ENCODE results near the gene GRIP2.

Gene GRIP2

GRCh38 chr3:14492948-14493881 is 46.9 kb downstream of the GRIP2 start:
- no peaks in the 10 kb centered on the region for H3K9me3 ChIP-seq (ENCODE audit: low read length)
- H2AFZ ChIP-seq (ENCODE audit: low read length): no peak overlapping the region
- no peak overlapping the region for H3K4me3 ChIP-seq (ENCODE audit: low read depth, low read length, poor library complexity, severe bottlenecking)
- no peaks in the 10 kb centered on the region for H3F3A ChIP-seq (ENCODE audit: insufficient read depth, low read length)
- no peaks in the 10 kb centered on the region for H4K20me1 ChIP-seq (ENCODE audit: insufficient read depth, low read length)
- H3K9ac ChIP-seq (ENCODE audit: low read length): no peak overlapping the region
- H3K79me2 ChIP-seq (ENCODE audit: insufficient read depth, low read length): no peaks in the 10 kb centered on the region
- no peaks in the 10 kb centered on the region for H3K9me2 ChIP-seq (ENCODE audit: low read depth, low read length)
- no peak for TF ChIP-seq EZH2 (IDR thresholded peaks at IDR 0.05; ENCODE audit: borderline replicate concordance, low read length)
- H3K4me2 ChIP-seq (ENCODE audit: low read length): no peak overlapping the region
- H3K36me3 ChIP-seq (ENCODE audit: insufficient read depth, low read length): peaks cover 13% of the 10 kb centered on the region
- H3K4me1 ChIP-seq (ENCODE audit: insufficient read depth, low read length, severe bottlenecking): no peaks in the 10 kb centered on the region
- H3K27me3 ChIP-seq (ENCODE audit: insufficient read depth, low read length): no peaks in the 10 kb centered on the region
- no peak overlapping the region for H3K27ac ChIP-seq (ENCODE audit: low read depth, low read length, poor library complexity, severe bottlenecking)

- H3F3A ChIP-seq (ENCODE audit: insufficient read depth, low read length): no peaks in the 10 kb centered on the region
- no peak overlapping the region for H3K9ac ChIP-seq (ENCODE audit: low read length)
- H3K27me3 ChIP-seq (ENCODE audit: insufficient read depth, low read length): no peaks in the 10 kb centered on the region
- no peaks in the 10 kb centered on the region for H3K4me1 ChIP-seq (ENCODE audit: insufficient read depth, low read length, severe bottlenecking)
- H3K9me3 ChIP-seq (ENCODE audit: low read length): no peaks in the 10 kb centered on the region
- H3K27ac ChIP-seq (ENCODE audit: low read depth, low read length, poor library complexity, severe bottlenecking): no peak overlapping the region
- no peak overlapping the region for H2AFZ ChIP-seq (ENCODE audit: low read length)
- no peaks in the 10 kb centered on the region for H4K20me1 ChIP-seq (ENCODE audit: insufficient read depth, low read length)
- H3K9me2 ChIP-seq (ENCODE audit: low read depth, low read length): no peaks in the 10 kb centered on the region
- no peak overlapping the region for H3K4me2 ChIP-seq (ENCODE audit: low read length)
- peaks cover 29% of the 10 kb centered on the region for H3K36me3 ChIP-seq (ENCODE audit: insufficient read depth, low read length)
- H3K79me2 ChIP-seq (ENCODE audit: insufficient read depth, low read length): no peaks in the 10 kb centered on the region
- no peak for TF ChIP-seq CTCF (IDR thresholded peaks at IDR 0.05; ENCODE audit: low read length)
- TF ChIP-seq EZH2 (IDR thresholded peaks at IDR 0.05; ENCODE audit: borderline replicate concordance, low read length): no peak
- H3K4me3 ChIP-seq (ENCODE audit: low read depth, low read length, poor library complexity, severe bottlenecking): no peak overlapping the region
Observed at GRCh38 chr3:14491396-14492190, 48.5 kb downstream of the GRIP2 start.

DNA sequence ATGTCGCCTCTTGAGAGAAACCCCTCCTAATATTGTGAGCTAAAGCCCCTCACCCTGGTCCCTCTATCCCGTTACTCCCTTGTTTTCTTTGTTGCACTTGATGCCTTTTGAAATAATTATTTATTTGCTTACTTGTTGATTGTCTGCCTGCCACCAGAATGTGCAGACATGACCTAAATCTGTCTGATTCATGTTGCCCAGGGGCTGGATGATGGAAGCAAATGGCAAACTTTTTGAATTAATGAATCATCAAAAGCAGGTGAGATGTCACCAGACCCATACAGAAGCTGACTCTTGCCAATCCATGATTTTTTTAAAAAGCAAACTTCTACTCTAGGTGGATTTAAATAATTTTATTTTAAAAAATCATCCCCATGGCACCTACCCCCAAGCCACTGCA is 49.3 kb downstream of the GRIP2 start:
- Histone ChIP-seq H3K4me1 (ENCODE audit: insufficient read depth, low read length, severe bottlenecking) (no peaks in the 10 kb centered on the region), H3K27ac (ENCODE audit: low read depth, low read length, poor library complexity, severe bottlenecking) (no peak overlapping the region)
- no peak for TF ChIP-seq EZH2 (IDR thresholded peaks at IDR 0.05; ENCODE audit: borderline replicate concordance, low read length)
- no peak for TF ChIP-seq CTCF (IDR thresholded peaks at IDR 0.05; ENCODE audit: low read length)

More for the DNA sequence above, 49.3 kb downstream of the GRIP2 start:
- Histone ChIP-seq H3K9me3 (ENCODE audit: low read length) (no peaks in the 10 kb centered on the region), H3K27me3 (ENCODE audit: insufficient read depth, low read length) (no peaks in the 10 kb centered on the region), H3K79me2 (ENCODE audit: insufficient read depth, low read length) (no peaks in the 10 kb centered on the region), H3K36me3 (ENCODE audit: insufficient read depth, low read length) (peaks cover 36% of the 10 kb centered on the region), H2AFZ (ENCODE audit: low read length) (no peak overlapping the region), H3K9ac (ENCODE audit: low read length) (no peak overlapping the region), H3F3A (ENCODE audit: insufficient read depth, low read length) (no peaks in the 10 kb centered on the region), H3K9me2 (ENCODE audit: low read depth, low read length) (no peaks in the 10 kb centered on the region), H4K20me1 (ENCODE audit: insufficient read depth, low read length) (no peaks in the 10 kb centered on the region), H3K4me3 (ENCODE audit: low read depth, low read length, poor library complexity, severe bottlenecking) (no peak overlapping the region), H3K4me2 (ENCODE audit: low read length) (no peak overlapping the region)

Data from OCI-LY1 (cell line).